Ovary (tissue), 9 donors: Measurements from ENCODE around the gene PGBD5. TPM values are rescaled to one million over a fixed set of nuclear protein-coding genes. Genes with fewer than 3 reads are reported as not detected.

Experiments used
- DNase-seq, 5 donors: peaks; one replicate each; pipeline ENCODE4 v3.0.0-alpha.2; 2019 to 2020
- H3K27ac ChIP-seq, 2 donors: fragments of 200-600 bp; one replicate each; pipeline versions ENCODE4 v1.5.1 to v1.8.0; 2019 to 2022
- H3K27me3 ChIP-seq: fragments of 200-600 bp; one replicate; pipeline ENCODE4 v1.8.0; 2022
- H3K36me3 ChIP-seq: fragments of 200-600 bp; sonication (generic); one replicate; pipeline ENCODE4 v1.5.1; 2019
- H3K4me1 ChIP-seq: one replicate; pipeline ENCODE4 v1.8.1; 2013; ENCODE audit warnings: mild to moderate bottlenecking, moderate library complexity; ENCODE audit not compliant: insufficient read depth
- H3K4me3 ChIP-seq: fragments of 200-600 bp; sonication (generic); one replicate; pipeline ENCODE4 v1.5.1; 2017
- H3K9me3 ChIP-seq, 2 donors: fragments of 200-600 bp in 1 of 2; sonication (generic) in 1 of 2; one replicate each; pipeline versions ENCODE4 v1.5.1 to v1.8.1; 2013 to 2019; ENCODE audit warnings: mild to moderate bottlenecking in 1 of 2, moderate library complexity in 1 of 2
- EP300 ChIP-seq: sonication (generic); formaldehyde crosslinking; IDR thresholded peaks from one replicate; pipeline ENCODE4 v1.6.1; 2017; ENCODE audit warnings: antibody characterized with exemption
- POLR2A ChIP-seq: fragments of 450-650 bp; IDR thresholded peaks from one replicate; pipeline ENCODE4 v1.6.1; 2017; ENCODE audit warnings: antibody characterized with exemption, mild to moderate bottlenecking, moderate library complexity
- WGBS, 3 donors: extraction: QIAGEN DNeasy Blood & Tissue Kit in 1 of 3; methylation state at CpG; one replicate each; pipeline versions ENCODE4 v1.1.5 to v1.1.7; 2013 to 2017; 5-methylcytosine and 5-hydroxymethylcytosine counted together
- intact Hi-C, 4 donors: fragments of 100-400 bp; cut with DNase I; formaldehyde crosslinking; loops; one replicate each; pipeline versions ENCODE4 v1.11.0 to v1.15.1; 2022 to 2023
- polyA plus RNA-seq, 2 donors: library from polyadenylated mRNA; stranded (reverse); fragments of 200-250 nt in 1 of 2; fragments of 350-450 nt in 1 of 2; fragmentation: Illumina TruSeq in 1 of 2; extraction: RNeasy Lipid Tissue Mini Kit (QIAGEN cat#74804) in 1 of 2; gene quantifications; one replicate each; pipeline ENCODE4 v1.2.3, GENCODE V29; 2013 to 2014
- total RNA-seq, 7 donors: library from RNA; depleted of rRNA in 2 of 7; stranded (reverse); fragments of >200 nt in 2 of 7; fragmentation: NEBNext Ultra II Directional in 3 of 7; extraction: Animal tissue kit (Norgen Biotek cat#: 25700) in 3 of 7; gene quantifications; one replicate each; pipeline versions ENCODE4 v1.1.0 to v1.2.4, GENCODE V29; 2016 to 2023
- TF ChIP-seq, protein P1 (sequence below), 3 donors: fragments of 450-650 bp in 2 of 3; fragments of 200-600 bp in 1 of 3; IDR thresholded peaks; one replicate each; pipeline versions ENCODE4 v1.5.1 to v1.8.0; 2016 to 2022; ENCODE audit warnings: antibody characterized with exemption in 3 of 3, mild to moderate bottlenecking in 1 of 3
- donor health status: DM: no; HTN: no; CAD: no; lungs with moderate emphysema.
- donor health status: DM: no; HTN: no; CAD: no.
- donor health status: Bipolar disorder and iron deficiency.
- donor health status: DM: yes; HTN: yes; CAD: no.
- donor health status: DM: no; HTN: no; CAD: no.
- donor health status: DM: yes; HTN: yes; CAD: no.

The PGBD5 gene
- total and polyA plus RNA-seq, 9 donors: 0.12 to 2.6 (median 1.1) TPM

DNA sequence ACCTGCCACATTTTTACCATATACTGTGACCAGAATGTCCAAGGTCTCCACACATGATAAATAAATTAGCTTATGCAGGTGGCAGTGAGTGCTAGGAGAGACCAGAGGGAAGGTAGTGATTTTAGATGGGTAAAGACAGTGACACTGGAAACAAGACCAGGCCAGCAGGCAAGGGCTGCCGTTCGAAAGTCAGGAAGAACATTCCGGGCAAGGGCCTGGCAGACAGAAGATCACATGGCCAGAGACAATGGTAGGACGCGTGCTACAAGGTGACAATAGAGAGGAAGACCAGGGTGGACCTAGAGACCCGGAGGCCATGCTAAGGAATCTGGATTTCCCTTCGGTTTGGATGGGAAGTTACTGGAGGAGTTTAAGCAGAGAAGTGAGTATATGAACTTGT, 9.7 kb downstream of the PGBD5 start:
- Histone ChIP-seq H3K4me1 (no peaks in the 10 kb centered on the region), H3K27ac (no peak overlapping the region), H3K27me3 (no peaks in the 10 kb centered on the region), H3K9me3 (no peaks in the 10 kb centered on the region), H3K36me3 (no peaks in the 10 kb centered on the region), H3K4me3 (no peak overlapping the region)
- TF ChIP-seq, protein P1, sequence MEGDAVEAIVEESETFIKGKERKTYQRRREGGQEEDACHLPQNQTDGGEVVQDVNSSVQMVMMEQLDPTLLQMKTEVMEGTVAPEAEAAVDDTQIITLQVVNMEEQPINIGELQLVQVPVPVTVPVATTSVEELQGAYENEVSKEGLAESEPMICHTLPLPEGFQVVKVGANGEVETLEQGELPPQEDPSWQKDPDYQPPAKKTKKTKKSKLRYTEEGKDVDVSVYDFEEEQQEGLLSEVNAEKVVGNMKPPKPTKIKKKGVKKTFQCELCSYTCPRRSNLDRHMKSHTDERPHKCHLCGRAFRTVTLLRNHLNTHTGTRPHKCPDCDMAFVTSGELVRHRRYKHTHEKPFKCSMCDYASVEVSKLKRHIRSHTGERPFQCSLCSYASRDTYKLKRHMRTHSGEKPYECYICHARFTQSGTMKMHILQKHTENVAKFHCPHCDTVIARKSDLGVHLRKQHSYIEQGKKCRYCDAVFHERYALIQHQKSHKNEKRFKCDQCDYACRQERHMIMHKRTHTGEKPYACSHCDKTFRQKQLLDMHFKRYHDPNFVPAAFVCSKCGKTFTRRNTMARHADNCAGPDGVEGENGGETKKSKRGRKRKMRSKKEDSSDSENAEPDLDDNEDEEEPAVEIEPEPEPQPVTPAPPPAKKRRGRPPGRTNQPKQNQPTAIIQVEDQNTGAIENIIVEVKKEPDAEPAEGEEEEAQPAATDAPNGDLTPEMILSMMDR (IDR thresholded peaks at IDR 0.05): no peak
- TF ChIP-seq POLR2A (no peak), EP300 (no peak)
- intact Hi-C loops: no loop called here
- 86 to 89% (median 87%) methylated on average over 7 of the region's 7 CpGs for WGBS, 3 donors
- no peak for DNase-seq

DNA sequence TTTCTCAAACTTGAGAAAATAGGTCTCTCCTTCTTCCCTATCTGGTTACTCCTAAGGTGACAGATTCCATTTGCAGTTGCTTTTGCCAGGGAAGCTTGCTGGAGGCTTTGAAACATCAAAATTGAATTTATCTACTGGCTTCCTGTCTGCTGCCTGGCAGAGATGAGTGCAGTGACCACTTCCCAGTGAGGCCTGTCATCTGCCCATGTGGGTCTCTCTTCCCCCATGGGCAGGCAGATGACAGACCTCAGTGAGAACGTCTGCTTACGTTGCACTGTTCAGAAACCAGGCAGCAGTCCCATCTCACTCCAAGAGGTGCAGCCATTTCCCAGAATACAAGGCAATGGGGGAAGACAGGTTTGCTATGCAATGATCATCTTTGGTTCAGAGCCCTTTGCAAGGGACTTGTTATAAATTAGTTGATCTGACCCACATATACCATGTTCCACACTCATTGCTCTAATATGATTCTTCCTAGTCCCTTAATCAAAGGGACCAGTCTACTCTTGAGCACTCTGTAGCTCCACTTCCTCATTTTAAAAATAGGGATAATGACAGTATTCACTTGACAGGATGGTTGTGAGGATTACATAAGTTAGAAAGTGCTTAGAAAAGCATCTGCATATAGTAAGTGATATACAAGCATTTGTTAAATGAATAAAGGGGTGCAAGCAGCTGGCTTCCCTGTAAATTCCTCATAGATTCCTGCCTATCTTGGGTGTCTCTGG, 10.6 kb downstream of the PGBD5 start:
- Histone ChIP-seq H3K27me3 (no peaks in the 10 kb centered on the region), H3K36me3 (no peaks in the 10 kb centered on the region), H3K4me3 (no peak overlapping the region), H3K4me1 (no peaks in the 10 kb centered on the region), H3K9me3 (no peaks in the 10 kb centered on the region), H3K27ac (no peak overlapping the region)
- WGBS, 3 donors: 68 to 89% (median 74%) methylated on average over 2 of the region's 2 CpGs
- no peak for DNase-seq
- TF ChIP-seq, protein P1 (IDR thresholded peaks at IDR 0.05): no peak
- TF ChIP-seq POLR2A (no peak), EP300 (no peak)
- intact Hi-C loops: no loop called here

DNA sequence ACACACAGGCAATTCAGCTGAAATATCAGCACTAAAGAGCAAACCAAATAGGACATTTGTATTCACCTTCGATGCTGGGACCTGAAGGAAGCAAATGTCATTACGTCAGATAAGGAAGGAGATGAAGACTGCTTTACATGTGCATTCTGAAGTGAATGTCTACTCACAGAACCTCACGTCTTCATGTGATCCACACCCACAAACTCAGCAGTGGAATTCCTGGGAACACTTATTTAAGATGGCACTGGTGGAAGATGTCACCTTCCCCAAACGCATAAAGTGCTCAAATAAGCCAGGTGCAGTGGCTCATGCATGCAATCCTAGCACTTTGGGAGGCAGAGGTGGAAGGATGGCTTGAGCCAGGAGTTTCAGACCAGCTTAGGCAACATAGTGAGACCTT, 11.4 kb downstream of the PGBD5 start:
- no peak for TF ChIP-seq EP300
- TF ChIP-seq POLR2A: no peak
- TF ChIP-seq, protein P1 (IDR thresholded peaks at IDR 0.05): no peak
- Histone ChIP-seq H3K36me3 (no peaks in the 10 kb centered on the region), H3K27ac (no peak overlapping the region), H3K4me1 (no peaks in the 10 kb centered on the region), H3K9me3 (no peaks in the 10 kb centered on the region), H3K27me3 (no peaks in the 10 kb centered on the region), H3K4me3 (no peak overlapping the region)
- intact Hi-C loops: no loop called here
- WGBS, 3 donors: 79 to 83% (median 81%) methylated on average over 4 of the region's 4 CpGs
- no peak for DNase-seq

DNA sequence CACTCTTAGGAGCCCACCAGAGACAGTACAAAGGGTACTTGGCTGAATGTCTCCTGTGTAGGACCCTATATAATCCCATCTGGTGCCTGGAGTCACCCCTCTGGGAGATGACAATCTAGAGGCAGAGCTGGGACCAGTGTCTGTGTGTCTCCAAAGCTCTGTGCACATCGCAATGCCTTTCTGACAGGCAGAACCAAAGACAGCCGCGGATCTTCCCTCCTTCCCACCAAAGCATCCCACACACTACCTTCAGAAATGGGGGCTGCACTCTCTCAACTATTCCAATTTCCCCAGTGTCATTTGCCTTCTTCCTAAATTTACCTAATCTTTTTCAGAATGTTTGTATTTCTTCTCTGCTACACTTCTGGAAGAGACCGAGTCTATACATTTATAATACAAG, 12.0 kb downstream of the PGBD5 start:
- 85 to 93% (median 90%) methylated on average over 4 of the region's 4 CpGs for WGBS, 3 donors
- DNase-seq: no peak
- H3K36me3 ChIP-seq: no peaks in the 10 kb centered on the region

More for the DNA sequence above, 12.0 kb downstream of the PGBD5 start:
- H3K9me3 ChIP-seq: no peaks in the 10 kb centered on the region
- TF ChIP-seq EP300: no peak
- TF ChIP-seq, protein P1 (IDR thresholded peaks at IDR 0.05): no peak
- no peak for TF ChIP-seq POLR2A
- H3K27ac ChIP-seq: no peak overlapping the region
- no peaks in the 10 kb centered on the region for H3K4me1 ChIP-seq
- H3K4me3 ChIP-seq: no peak overlapping the region
- H3K27me3 ChIP-seq: no peaks in the 10 kb centered on the region
- intact Hi-C loops: no loop called here
